ENCODE data around the gene BLMH. TPM values are rescaled to one million over a fixed set of nuclear protein-coding genes. Genes with fewer than 3 reads are reported as not detected.

The BLMH gene
- total and polyA plus RNA-seq, 10 of the 15 experiments (the other 5 are each of a cell fraction or from before 2014, with no cell fraction given) = 16.1 to 63.9 (median 54.0) TPM

DNA sequence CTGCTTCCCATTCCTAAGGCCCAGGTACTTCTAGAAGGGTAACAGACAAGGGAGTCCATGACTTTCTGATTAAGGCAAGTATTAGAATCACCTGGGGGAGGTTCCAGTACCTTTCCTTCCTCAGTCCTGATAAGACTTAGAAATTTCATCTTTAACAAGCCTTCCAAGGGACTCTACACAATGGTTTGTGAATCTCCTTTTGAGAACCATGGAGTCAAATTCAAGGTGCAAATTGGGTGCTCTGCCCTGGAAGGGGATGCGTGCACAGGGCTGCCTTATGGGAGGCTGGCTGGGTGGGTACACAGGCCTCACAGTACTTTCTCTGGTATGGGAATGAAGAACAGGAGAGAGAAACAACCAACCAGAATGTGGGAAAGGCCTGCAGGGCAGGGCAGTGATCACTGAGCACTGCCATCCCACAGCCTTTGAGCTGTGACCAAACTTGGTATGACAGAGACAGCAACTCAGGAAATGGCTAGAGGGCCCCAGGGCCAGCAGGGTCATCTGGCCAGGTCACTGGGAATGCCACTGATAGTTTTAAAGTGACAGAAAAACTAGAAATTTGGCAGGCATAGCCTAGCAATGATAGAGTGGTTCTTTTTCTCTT is 45.8 kb upstream of the BLMH start (continued):
- TF ChIP-seq YY1 (IDR thresholded peaks at IDR 0.05; ENCODE audit: low read depth, low read length) = no peak

DNA sequence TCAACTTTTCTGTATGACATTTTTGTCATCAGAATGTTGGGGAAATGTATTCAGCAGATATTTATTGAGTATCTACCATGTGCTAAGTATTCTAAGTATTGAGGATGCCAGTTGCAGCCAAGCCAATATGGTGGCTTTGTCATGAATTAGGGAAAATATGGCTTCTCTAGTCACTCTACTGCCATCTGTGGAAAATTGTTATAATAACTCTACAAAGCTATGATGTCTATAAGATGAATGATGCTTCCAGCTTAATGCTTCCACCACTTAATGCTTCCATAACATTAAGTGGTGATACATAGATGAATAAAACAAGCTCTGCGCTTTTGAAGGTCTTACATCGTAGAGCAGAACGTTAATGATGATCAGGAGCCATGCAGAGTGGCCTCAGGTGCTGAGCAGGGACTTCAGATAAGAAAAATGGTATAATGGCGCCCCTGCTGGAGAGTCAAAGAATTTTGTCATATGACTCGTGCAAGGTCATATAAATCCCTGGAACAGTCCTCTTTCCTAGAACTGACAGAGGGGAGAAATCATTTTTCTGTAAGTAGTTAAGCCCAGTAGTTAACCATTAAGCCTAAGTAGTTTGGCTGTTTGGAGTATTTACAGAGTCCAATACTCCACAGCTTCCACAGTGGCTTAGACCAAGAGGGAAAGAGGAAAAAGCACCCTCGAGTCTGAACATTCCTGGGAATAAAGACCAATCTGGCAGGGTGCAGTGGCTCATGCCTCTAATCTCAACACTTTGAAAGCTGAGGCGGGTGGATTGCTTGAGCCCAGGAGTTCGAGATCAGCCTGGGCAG is 44.8 kb upstream of the BLMH start:
- intact Hi-C loops (cut with micrococcal nuclease; ENCODE audit: unreplicated experiment) = loop anchor here (1.0 to 10.0 kb wide), 4 partner anchors 44 to 232 kb away; partner anchors contain the start of gene SLC6A4
- FAIRE-seq (peak; percentile 85), ATAC-seq (peak; percentile 58), DNase-seq (ENCODE audit: low read depth, low spot score) (no peak)
- Histone ChIP-seq H3K9ac (ENCODE audit: control insufficient read depth, insufficient read depth, low read length) (no peak overlapping the region), H3K36me3 (ENCODE audit: control insufficient read depth in 2 of 2, insufficient read depth in 2 of 2, low read length in 1 of 2) (no peaks in the 10 kb centered on the region), H3K4me1 (ENCODE audit: control insufficient read depth, insufficient read depth, low read length) (peaks cover 12% of the 10 kb centered on the region), H3K9me3 (replicated peaks; ENCODE audit: control insufficient read depth, insufficient read depth, low read length) (no peaks in the 10 kb centered on the region), H3K27me3 (replicated peaks in 1 of 2; ENCODE audit: control insufficient read depth in 2 of 2, insufficient read depth in 2 of 2, low read length in 1 of 2) (no peaks in the 10 kb centered on the region), H2AFZ (ENCODE audit: control insufficient read depth, low read depth, low read length) (peak overlapping the region; percentile 46), H3K4me3 (no peak overlapping the region), H3K27ac (ENCODE audit: control insufficient read depth, insufficient read depth) (no peak overlapping the region), H3K79me2 (ENCODE audit: control insufficient read depth, insufficient read depth, low read length) (no peaks in the 10 kb centered on the region), H4K20me1 (ENCODE audit: control insufficient read depth, insufficient read depth) (no peaks in the 10 kb centered on the region), H3K4me2 (ENCODE audit: control insufficient read depth, insufficient read depth) (no peak overlapping the region)
- SMC1A ChIA-PET (ENCODE audit: uncharacterized antibody, unreplicated experiment) = interaction anchor here (0.6 to 8.6 kb wide), 35 partner anchors 10 to 405 kb away, joined by 3 to 125 read pairs (median 4); partner anchors contain the start of gene BLMH
- RAD21 ChIA-PET (ENCODE audit: unreplicated experiment) = interaction anchor here (0.6 to 9.6 kb wide), 39 partner anchors 11 to 970 kb away, joined by 3 to 183 read pairs (median 4); partner anchors contain the start of genes BLMH and GOSR1
- no TSS peak for BruUV-seq (replicated peaks)
- POLR2A ChIA-PET = interaction anchor here (0.6 to 1.1 kb wide), 3 partner anchors 45 to 231 kb away, joined by 3 to 4 read pairs (median 4); partner anchors contain the start of gene BLMH
- in situ Hi-C loops (cut with MboI) = loop anchor here (5.0 kb wide), 1 partner anchor 234 kb away; no protein-coding TSS in a partner anchor
- 8% methylated on average over 8 of the region's 8 CpGs for WGBS (ENCODE audit: insufficient coverage, insufficient replicate concordance, low lambda C conversion rate, missing lambda C conversion rate)
- CTCF ChIA-PET = interaction anchor here (0.6 to 12.3 kb wide), 64 partner anchors 9 to 487 kb away, joined by 3 to 345 read pairs (median 4); partner anchors contain the start of genes BLMH, GOSR1 and NSRP1
- TF ChIP-seq BHLHE40 (IDR thresholded peaks at IDR 0.05; ENCODE audit: borderline replicate concordance in 1 of 2, low read depth in 2 of 2, low read length in 1 of 2) = peak in 1 of 2 experiments; percentile 22; a peak in 1 of 4 replicates
- TF ChIP-seq, protein P1, sequence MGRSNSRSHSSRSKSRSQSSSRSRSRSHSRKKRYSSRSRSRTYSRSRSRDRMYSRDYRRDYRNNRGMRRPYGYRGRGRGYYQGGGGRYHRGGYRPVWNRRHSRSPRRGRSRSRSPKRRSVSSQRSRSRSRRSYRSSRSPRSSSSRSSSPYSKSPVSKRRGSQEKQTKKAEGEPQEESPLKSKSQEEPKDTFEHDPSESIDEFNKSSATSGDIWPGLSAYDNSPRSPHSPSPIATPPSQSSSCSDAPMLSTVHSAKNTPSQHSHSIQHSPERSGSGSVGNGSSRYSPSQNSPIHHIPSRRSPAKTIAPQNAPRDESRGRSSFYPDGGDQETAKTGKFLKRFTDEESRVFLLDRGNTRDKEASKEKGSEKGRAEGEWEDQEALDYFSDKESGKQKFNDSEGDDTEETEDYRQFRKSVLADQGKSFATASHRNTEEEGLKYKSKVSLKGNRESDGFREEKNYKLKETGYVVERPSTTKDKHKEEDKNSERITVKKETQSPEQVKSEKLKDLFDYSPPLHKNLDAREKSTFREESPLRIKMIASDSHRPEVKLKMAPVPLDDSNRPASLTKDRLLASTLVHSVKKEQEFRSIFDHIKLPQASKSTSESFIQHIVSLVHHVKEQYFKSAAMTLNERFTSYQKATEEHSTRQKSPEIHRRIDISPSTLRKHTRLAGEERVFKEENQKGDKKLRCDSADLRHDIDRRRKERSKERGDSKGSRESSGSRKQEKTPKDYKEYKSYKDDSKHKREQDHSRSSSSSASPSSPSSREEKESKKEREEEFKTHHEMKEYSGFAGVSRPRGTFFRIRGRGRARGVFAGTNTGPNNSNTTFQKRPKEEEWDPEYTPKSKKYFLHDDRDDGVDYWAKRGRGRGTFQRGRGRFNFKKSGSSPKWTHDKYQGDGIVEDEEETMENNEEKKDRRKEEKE (IDR thresholded peaks at IDR 0.05) = no peak
- TF ChIP-seq KAT2A (conservative IDR thresholded peaks at IDR 0.05; ENCODE audit: control insufficient read depth, low read depth, low read length) = no peak
- no peak for TF ChIP-seq HCFC1 (IDR thresholded peaks at IDR 0.05; ENCODE audit: low read length)
- TF ChIP-seq, protein P2, sequence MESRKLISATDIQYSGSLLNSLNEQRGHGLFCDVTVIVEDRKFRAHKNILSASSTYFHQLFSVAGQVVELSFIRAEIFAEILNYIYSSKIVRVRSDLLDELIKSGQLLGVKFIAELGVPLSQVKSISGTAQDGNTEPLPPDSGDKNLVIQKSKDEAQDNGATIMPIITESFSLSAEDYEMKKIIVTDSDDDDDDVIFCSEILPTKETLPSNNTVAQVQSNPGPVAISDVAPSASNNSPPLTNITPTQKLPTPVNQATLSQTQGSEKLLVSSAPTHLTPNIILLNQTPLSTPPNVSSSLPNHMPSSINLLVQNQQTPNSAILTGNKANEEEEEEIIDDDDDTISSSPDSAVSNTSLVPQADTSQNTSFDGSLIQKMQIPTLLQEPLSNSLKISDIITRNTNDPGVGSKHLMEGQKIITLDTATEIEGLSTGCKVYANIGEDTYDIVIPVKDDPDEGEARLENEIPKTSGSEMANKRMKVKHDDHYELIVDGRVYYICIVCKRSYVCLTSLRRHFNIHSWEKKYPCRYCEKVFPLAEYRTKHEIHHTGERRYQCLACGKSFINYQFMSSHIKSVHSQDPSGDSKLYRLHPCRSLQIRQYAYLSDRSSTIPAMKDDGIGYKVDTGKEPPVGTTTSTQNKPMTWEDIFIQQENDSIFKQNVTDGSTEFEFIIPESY (IDR thresholded peaks at IDR 0.05) = no peak
- TF ChIP-seq RAD21 (IDR thresholded peaks at IDR 0.05; ENCODE audit: insufficient read depth, low read depth, low read length) = peak; percentile 78
- TF ChIP-seq, protein P3, sequence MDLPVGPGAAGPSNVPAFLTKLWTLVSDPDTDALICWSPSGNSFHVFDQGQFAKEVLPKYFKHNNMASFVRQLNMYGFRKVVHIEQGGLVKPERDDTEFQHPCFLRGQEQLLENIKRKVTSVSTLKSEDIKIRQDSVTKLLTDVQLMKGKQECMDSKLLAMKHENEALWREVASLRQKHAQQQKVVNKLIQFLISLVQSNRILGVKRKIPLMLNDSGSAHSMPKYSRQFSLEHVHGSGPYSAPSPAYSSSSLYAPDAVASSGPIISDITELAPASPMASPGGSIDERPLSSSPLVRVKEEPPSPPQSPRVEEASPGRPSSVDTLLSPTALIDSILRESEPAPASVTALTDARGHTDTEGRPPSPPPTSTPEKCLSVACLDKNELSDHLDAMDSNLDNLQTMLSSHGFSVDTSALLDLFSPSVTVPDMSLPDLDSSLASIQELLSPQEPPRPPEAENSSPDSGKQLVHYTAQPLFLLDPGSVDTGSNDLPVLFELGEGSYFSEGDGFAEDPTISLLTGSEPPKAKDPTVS (IDR thresholded peaks at IDR 0.05; ENCODE audit: low read depth, low read length) = no peak
- TF ChIP-seq ESRRA (IDR thresholded peaks at IDR 0.05; ENCODE audit: low read length) = no peak
- TF ChIP-seq IKZF2 (IDR thresholded peaks at IDR 0.05) = peak in 1 of 2 experiments; percentile 48; a peak in 1 of 4 replicates
- no peak for TF ChIP-seq CEBPB (IDR thresholded peaks at IDR 0.05; ENCODE audit: borderline replicate concordance in 1 of 2, low read depth in 2 of 2, low read length in 2 of 2)
- no peak for TF ChIP-seq CBX3 (IDR thresholded peaks at IDR 0.05; ENCODE audit: borderline replicate concordance, low read depth)
- TF ChIP-seq YY1 (IDR thresholded peaks at IDR 0.05; ENCODE audit: low read depth, low read length) = peak; percentile 84; the same call in 1 of the 2 replicates

Data from GM12878 (cell line).